OCI-LY7 (cell line): ENCODE measurements around the gene ANKRD16.

ENCODE experiments used
- CTCF ChIP-seq: fragments of 200-600 bp; sonication (generic); conservative IDR thresholded peaks from 2 replicates; pipeline ENCODE4 v1.5.1; 2014; ENCODE audit warnings: mild to moderate bottlenecking, antibody characterized with exemption, low read length, moderate library complexity, mixed read lengths
- EZH2phosphoT487 ChIP-seq: fragments of 200-600 bp; sonication (generic); IDR thresholded peaks from 2 replicates; pipeline ENCODE4 v1.6.1; 2018; ENCODE audit warnings: low read depth, borderline replicate concordance, mild to moderate bottlenecking, mixed run types, antibody characterized with exemption, low read length, moderate library complexity, mixed read lengths

- no peak for TF ChIP-seq CTCF
- no peak for TF ChIP-seq EZH2phosphoT487
These were observed 1.3 kb downstream of the ANKRD16 start for GRCh38 chr10:5888351-5888750.
